Endothelial cell of umbilical vein (primary cell): ENCODE results near the gene RIC1. TPM values are rescaled to one million over a fixed set of nuclear protein-coding genes. Genes with fewer than 3 reads are reported as not detected.

ENCODE experiments used
- BruUV-seq: library from RNA; stranded (reverse); fragments of 400-500 nt; replicated peaks from 2 replicates; lab custom pipeline; 2021; lab: Mats Ljungman, UMichigan
- CTCF ChIA-PET: fragments of 300-600, 350-600 bp; sonication (Branson Sonifier 250); formaldehyde crosslinking; loops from one replicate; lab custom pipeline; 2021; ENCODE audit warnings: antibody characterized with exemption, inconsistent platforms; lab: Charles Lee
- POLR2A ChIA-PET: fragments of 300-600, 350-600 bp; sonication (Branson Sonifier 250); formaldehyde crosslinking; loops from one replicate; lab custom pipeline; 2021; ENCODE audit warnings: antibody characterized with exemption, inconsistent platforms; lab: Charles Lee
- DNase-seq: peaks from one replicate; pipeline ENCODE4 v3.0.0-alpha.2; 2011; ENCODE audit warnings: low read depth, low spot score
- FAIRE-seq: peaks from 2 replicates; lab custom pipeline; 2011; peaks lifted over from hg19 to GRCh38; lab: Jason Lieb, UNC
- H2AFZ ChIP-seq: 2 replicates; pipeline ENCODE4 v1.6.0; 2012; ENCODE audit warnings: low read depth, low read length, control low read depth, inconsistent platforms
- H3K27ac ChIP-seq: 2 replicates; pipeline ENCODE4 v1.5.1; 2011; ENCODE audit warnings: low read depth, mild to moderate bottlenecking, control low read depth, low read length, moderate library complexity; ENCODE audit not compliant: insufficient read depth
- H3K27me3 ChIP-seq, 2 experiments: 2 replicates each; pipeline versions ENCODE4 v1.6.0 to v1.6.1; 2011; ENCODE audit warnings: low read length in 2 of 2, mixed read lengths in 1 of 2; ENCODE audit not compliant: control insufficient read depth in 2 of 2, insufficient read depth in 2 of 2
- H3K36me3 ChIP-seq, 2 experiments: 2 replicates in 1 of 2; 3 replicates in 1 of 2; pipeline ENCODE4 v1.5.1; 2011; ENCODE audit warnings: low read length in 2 of 2, mild to moderate bottlenecking in 1 of 2, moderate library complexity in 1 of 2; ENCODE audit not compliant: control insufficient read depth in 2 of 2, insufficient read depth in 2 of 2; ENCODE audit errors: extremely low read depth in 1 of 2
- H3K4me1 ChIP-seq: 3 replicates; pipeline ENCODE4 v1.5.1; 2011; ENCODE audit warnings: mild to moderate bottlenecking, low read length; ENCODE audit not compliant: control insufficient read depth, insufficient read depth; ENCODE audit errors: extremely low read depth
- H3K4me2 ChIP-seq: 2 replicates; pipeline ENCODE4 v1.6.1; 2011; ENCODE audit warnings: low read length, control low read depth, mixed read lengths; ENCODE audit not compliant: insufficient read depth
- H3K4me3 ChIP-seq, 3 experiments: fragments of 200-600 bp in 1 of 3; sonication (generic), shearing (Covaris generic) in 1 of 3; replicated peaks in 1 of 3; 2 replicates each; pipeline ENCODE4 v1.5.1; 2011 to 2016; ENCODE audit warnings: control low read depth in 3 of 3, low read length in 3 of 3, mild to moderate bottlenecking in 2 of 3, inconsistent platforms in 1 of 3, low read depth in 1 of 3, moderate library complexity in 1 of 3; ENCODE audit not compliant: insufficient read depth in 1 of 3
- H3K79me2 ChIP-seq: 2 replicates; pipeline ENCODE4 v1.6.0; 2012; ENCODE audit warnings: low read length, inconsistent platforms; ENCODE audit not compliant: control insufficient read depth, insufficient read depth
- H3K9ac ChIP-seq: replicated peaks from 2 replicates; pipeline ENCODE3; 2011; ENCODE audit warnings: low read length, control low read depth; ENCODE audit not compliant: insufficient read depth; ENCODE audit errors: extremely low read depth
- H3K9me1 ChIP-seq: replicated peaks from 3 replicates; pipeline ENCODE4 v1.6.0; 2011; ENCODE audit warnings: mild to moderate bottlenecking, low read length; ENCODE audit not compliant: control insufficient read depth, insufficient read depth; ENCODE audit errors: extremely low read depth
- H3K9me3 ChIP-seq: replicated peaks from 2 replicates; pipeline ENCODE4 v1.5.1; 2012; ENCODE audit warnings: low read length, inconsistent platforms; ENCODE audit not compliant: control insufficient read depth, insufficient read depth
- H4K20me1 ChIP-seq: replicated peaks from 2 replicates; pipeline ENCODE3; 2011; ENCODE audit warnings: mild to moderate bottlenecking, low read length; ENCODE audit not compliant: control insufficient read depth, insufficient read depth; ENCODE audit errors: extremely low read depth
- EZH2 ChIP-seq: IDR thresholded peaks from 2 replicates; pipeline ENCODE4 v1.6.1; 2012; ENCODE audit warnings: borderline replicate concordance, low read depth, mild to moderate bottlenecking, moderate library complexity, low read length, inconsistent platforms; ENCODE audit not compliant: severe bottlenecking
- FOS ChIP-seq: IDR thresholded peaks from 2 replicates; pipeline ENCODE4 v1.6.1; 2011; ENCODE audit warnings: mild to moderate bottlenecking, low read length, moderate library complexity, borderline replicate concordance; ENCODE audit not compliant: insufficient read depth
- GATA2 ChIP-seq: IDR thresholded peaks from 2 replicates; pipeline ENCODE4 v1.7.0; 2011; ENCODE audit warnings: low read depth, mild to moderate bottlenecking, moderate library complexity, mixed read lengths, low read length; ENCODE audit not compliant: insufficient read length, insufficient read depth
- JUN ChIP-seq: IDR thresholded peaks from 2 replicates; pipeline ENCODE4 v1.6.1; 2011; ENCODE audit warnings: borderline replicate concordance, low read depth; ENCODE audit not compliant: insufficient read length, insufficient read depth
- MYC ChIP-seq: IDR thresholded peaks from one replicate; pipeline ENCODE4 v1.6.1; 2011; ENCODE audit warnings: mild to moderate bottlenecking, low read depth, low read length
- POLR2A ChIP-seq: IDR thresholded peaks from 2 replicates; pipeline ENCODE4 v1.6.1; 2012; ENCODE audit warnings: low read depth, mild to moderate bottlenecking, control low read depth, low read length
- POLR2AphosphoS5 ChIP-seq: IDR thresholded peaks from 2 replicates; pipeline ENCODE4 v1.6.1; 2012; ENCODE audit warnings: low read depth, mild to moderate bottlenecking, control low read depth, low read length, moderate library complexity; ENCODE audit not compliant: insufficient read depth
- dilution Hi-C: fragments of 300-500 bp; cut with MboI; formaldehyde crosslinking; loops from one replicate; pipeline ENCODE4 v1.15.0; 2019; ENCODE audit warnings: low sequenced_read_pairs; ENCODE audit not compliant: extremely low pct_ligation_motif_present
- intact Hi-C: fragments of 100-400 bp; cut with micrococcal nuclease; formaldehyde crosslinking; loops from one replicate; pipeline ENCODE4 v1.10.0; 2022
- polyA plus RNA-seq, 4 experiments: library from polyadenylated mRNA; depleted of rRNA in 3 of 4; stranded (reverse) in 3 of 4; unstranded in 1 of 4; fragments of >200 nt; gene quantifications; 2 replicates each; pipeline versions ENCODE4 v1.2.1 to v1.2.3, GENCODE V29; 2011 to 2012; ENCODE audit warnings: missing spikeins in 1 of 4
- total RNA-seq: library from RNA; stranded (reverse); gene quantifications from 2 replicates; pipeline ENCODE4 v1.2.3, GENCODE V29; 2021
- TF ChIP-seq, protein P1 (sequence below): IDR thresholded peaks from 2 replicates; pipeline ENCODE4 v1.6.1; 2011; ENCODE audit not compliant: insufficient read depth, insufficient read length
- TF ChIP-seq, protein P2 (sequence below), 2 donors: IDR thresholded peaks; 1 replicate in 1 of 2; 2 replicates in 1 of 2; pipeline ENCODE4 v1.5.1; 2011; ENCODE audit warnings: low read length in 2 of 2, mild to moderate bottlenecking in 2 of 2, moderate library complexity in 2 of 2, control low read depth in 1 of 2, inconsistent platforms in 1 of 2, low read depth in 1 of 2; ENCODE audit not compliant: insufficient read depth in 1 of 2; ENCODE audit errors: extremely low read depth in 1 of 2

The RIC1 gene
- total and polyA plus RNA-seq, 2 donors (not counting 3 experiments of a cell fraction or from before 2014, with no cell fraction given), result 14.0 to 23.5 TPM

DNA sequence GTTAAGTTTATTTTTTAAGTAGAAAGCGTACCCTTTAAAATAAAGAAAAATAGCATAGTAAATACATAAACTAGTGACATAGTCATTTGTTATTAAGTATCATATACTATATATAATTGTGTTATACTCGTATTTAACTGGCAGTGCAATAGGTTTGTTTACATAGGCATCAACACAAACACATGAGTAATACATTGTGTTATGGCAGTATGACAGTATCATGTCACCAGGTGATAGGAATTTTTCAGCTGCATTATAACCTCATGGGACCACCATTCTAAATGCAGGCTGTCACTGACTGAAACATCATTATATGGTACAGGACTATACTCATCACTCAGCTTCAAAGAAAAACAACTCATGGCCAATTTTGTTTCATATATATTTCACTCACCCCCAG is 8.4 kb upstream of the RIC1 start:
- intact Hi-C loops, result no loop called here
- POLR2A ChIA-PET, result no interaction called here
- Histone ChIP-seq H2AFZ (no peak overlapping the region), H3K9me3 (no peaks in the 10 kb centered on the region), H3K27me3 (no peaks in the 10 kb centered on the region), H3K79me2 (peaks cover 2% of the 10 kb centered on the region), H3K4me3 (no peak overlapping the region), H3K36me3 (no peaks in the 10 kb centered on the region), H3K9me1 (no peaks in the 10 kb centered on the region), H3K27ac (no peak overlapping the region), H3K9ac (no peak overlapping the region), H3K4me2 (no peak overlapping the region), H4K20me1 (no peaks in the 10 kb centered on the region), H3K4me1 (peaks cover 10% of the 10 kb centered on the region)
- dilution Hi-C loops, result no loop called here
- TF ChIP-seq POLR2A, result no peak
- no peak for TF ChIP-seq MYC
- TF ChIP-seq FOS, result no peak
- TF ChIP-seq, protein P1, sequence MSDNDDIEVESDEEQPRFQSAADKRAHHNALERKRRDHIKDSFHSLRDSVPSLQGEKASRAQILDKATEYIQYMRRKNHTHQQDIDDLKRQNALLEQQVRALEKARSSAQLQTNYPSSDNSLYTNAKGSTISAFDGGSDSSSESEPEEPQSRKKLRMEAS, result no peak
- no peak for TF ChIP-seq JUN
- no peak for TF ChIP-seq POLR2AphosphoS5
- TF ChIP-seq EZH2, result no peak
- no peak for TF ChIP-seq GATA2
- TF ChIP-seq, protein P2, sequence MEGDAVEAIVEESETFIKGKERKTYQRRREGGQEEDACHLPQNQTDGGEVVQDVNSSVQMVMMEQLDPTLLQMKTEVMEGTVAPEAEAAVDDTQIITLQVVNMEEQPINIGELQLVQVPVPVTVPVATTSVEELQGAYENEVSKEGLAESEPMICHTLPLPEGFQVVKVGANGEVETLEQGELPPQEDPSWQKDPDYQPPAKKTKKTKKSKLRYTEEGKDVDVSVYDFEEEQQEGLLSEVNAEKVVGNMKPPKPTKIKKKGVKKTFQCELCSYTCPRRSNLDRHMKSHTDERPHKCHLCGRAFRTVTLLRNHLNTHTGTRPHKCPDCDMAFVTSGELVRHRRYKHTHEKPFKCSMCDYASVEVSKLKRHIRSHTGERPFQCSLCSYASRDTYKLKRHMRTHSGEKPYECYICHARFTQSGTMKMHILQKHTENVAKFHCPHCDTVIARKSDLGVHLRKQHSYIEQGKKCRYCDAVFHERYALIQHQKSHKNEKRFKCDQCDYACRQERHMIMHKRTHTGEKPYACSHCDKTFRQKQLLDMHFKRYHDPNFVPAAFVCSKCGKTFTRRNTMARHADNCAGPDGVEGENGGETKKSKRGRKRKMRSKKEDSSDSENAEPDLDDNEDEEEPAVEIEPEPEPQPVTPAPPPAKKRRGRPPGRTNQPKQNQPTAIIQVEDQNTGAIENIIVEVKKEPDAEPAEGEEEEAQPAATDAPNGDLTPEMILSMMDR (IDR thresholded peaks at IDR 0.05; ENCODE audit: extremely low read depth in 1 of 2, insufficient read depth in 1 of 2, low read depth in 1 of 2, low read length in 2 of 2), result no peak
- DNase-seq (no peak), FAIRE-seq (no peak)
- CTCF ChIA-PET, result interaction anchor here (1.4 to 1.9 kb wide), 3 partner anchors 12 to 434 kb away, joined by 4 to 9 read pairs (median 5); no protein-coding TSS in a partner anchor
- no TSS peak for BruUV-seq
